ENCODE measurements around the gene PLA2G12A. TPM values are rescaled to one million over a fixed set of nuclear protein-coding genes. Genes with fewer than 3 reads are reported as not detected.

The PLA2G12A gene
- 37.5 TPM for polyA plus RNA-seq (2013, experiment 1 of 2)
- 33.4 TPM for polyA plus RNA-seq (2013, experiment 2 of 2)

GRCh38 chr4:109729718-109730618, at the start of gene PLA2G12A:
TSS of gene PLA2G12A (minus strand) at chr4:109730070. CDS start at chr4:109729809, 261 bp downstream.
- peak within 1 kb of the TSS; percentile 70 for H3K4me3 ChIP-seq (ENCODE audit: extremely low read depth, insufficient read depth, low read length, poor library complexity, severe bottlenecking)
- H3K36me3 ChIP-seq (ENCODE audit: control insufficient read depth, insufficient read depth, low read length), result no peaks in the 10 kb centered on the region
- H3K9me3 ChIP-seq (ENCODE audit: control insufficient read depth, low read length), result no peaks in the 10 kb centered on the region
- WGBS, 2 experiments (ENCODE audit: insufficient coverage in 2 of 2), result 1% methylated on average over 42 to 52 of the region's 83 CpGs
- H3K27ac ChIP-seq (ENCODE audit: low read depth, low read length, severe bottlenecking), result peak within 1 kb of the TSS; percentile 59
- H3K4me1 ChIP-seq (ENCODE audit: control insufficient read depth, insufficient read depth, low read length, poor library complexity, severe bottlenecking), result no peaks in the 10 kb centered on the region

DNA sequence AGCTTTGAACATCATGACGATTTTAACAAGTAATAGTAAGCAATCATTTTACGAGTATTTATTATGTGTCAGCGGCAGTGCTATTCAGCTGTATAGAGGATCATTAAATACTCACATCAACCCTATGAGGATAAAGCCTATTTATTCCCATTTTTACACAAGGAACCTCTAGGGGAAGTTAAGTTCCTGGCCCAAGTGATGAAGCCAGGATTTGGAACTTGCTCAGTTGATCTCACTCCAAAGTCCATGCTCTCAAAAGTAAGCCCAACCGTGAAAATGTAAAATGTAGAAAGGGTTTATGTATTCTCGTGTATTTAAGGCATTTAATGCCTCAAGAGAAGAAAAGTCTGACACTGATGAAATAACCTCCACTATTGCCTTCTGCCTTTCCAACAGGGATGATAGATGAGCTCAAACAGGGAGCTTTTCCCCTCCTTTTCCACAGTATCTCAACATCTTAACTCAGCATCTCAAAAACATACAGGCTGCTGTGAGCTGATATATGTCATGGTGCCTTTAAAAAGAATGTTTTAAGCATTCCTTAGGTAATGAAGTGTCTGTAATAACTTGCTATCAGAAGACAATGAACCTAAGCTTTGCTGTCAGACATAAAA, 35.0 kb upstream of the PLA2G12A start:
- 100% methylated on average over 1 of the region's 5 CpGs; no CpG with 5 or more reads in 1 of the 2 experiments for WGBS, 2 experiments (ENCODE audit: insufficient coverage in 2 of 2)

DNA sequence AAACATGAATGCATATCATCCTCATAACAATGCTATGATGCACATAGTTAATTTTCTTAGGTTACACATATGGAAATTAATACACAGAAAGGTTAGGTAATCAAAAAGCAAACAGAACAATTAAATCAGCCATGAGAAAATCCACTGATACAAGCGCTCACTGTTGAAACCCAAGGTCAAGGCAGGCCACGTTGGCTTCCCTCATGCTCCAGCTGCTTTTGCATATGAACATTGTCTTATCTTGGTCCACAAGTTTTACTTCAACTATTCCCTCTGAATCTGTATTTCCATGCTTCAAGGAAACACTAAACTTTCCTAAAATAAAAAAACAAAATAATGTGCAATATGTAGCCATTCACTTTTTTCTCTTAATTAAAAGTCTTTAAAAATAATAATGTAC, 34.5 kb upstream of the PLA2G12A start:
- Histone ChIP-seq H3K9me3 (ENCODE audit: control insufficient read depth, low read length) (no peaks in the 10 kb centered on the region), H3K4me3 (ENCODE audit: extremely low read depth, insufficient read depth, low read length, poor library complexity, severe bottlenecking) (no peak overlapping the region), H3K27ac (ENCODE audit: low read depth, low read length, severe bottlenecking) (no peak overlapping the region), H3K4me1 (ENCODE audit: control insufficient read depth, insufficient read depth, low read length, poor library complexity, severe bottlenecking) (no peaks in the 10 kb centered on the region), H3K36me3 (ENCODE audit: control insufficient read depth, insufficient read depth, low read length) (no peaks in the 10 kb centered on the region)
- WGBS, 2 experiments (ENCODE audit: insufficient coverage in 2 of 2), result 100% methylated on average over 2 of the region's 2 CpGs

More for the DNA sequence above, 35.0 kb upstream of the PLA2G12A start:
- H3K9me3 ChIP-seq (ENCODE audit: control insufficient read depth, low read length), result no peaks in the 10 kb centered on the region
- no peak overlapping the region for H3K4me3 ChIP-seq (ENCODE audit: extremely low read depth, insufficient read depth, low read length, poor library complexity, severe bottlenecking)
- H3K4me1 ChIP-seq (ENCODE audit: control insufficient read depth, insufficient read depth, low read length, poor library complexity, severe bottlenecking), result no peaks in the 10 kb centered on the region
- no peaks in the 10 kb centered on the region for H3K36me3 ChIP-seq (ENCODE audit: control insufficient read depth, insufficient read depth, low read length)
- H3K27ac ChIP-seq (ENCODE audit: low read depth, low read length, severe bottlenecking), result no peak overlapping the region

GRCh38 chr4:109760682-109761081, 30.8 kb upstream of the PLA2G12A start:
- H3K36me3 ChIP-seq (ENCODE audit: control insufficient read depth, insufficient read depth, low read length), result no peaks in the 10 kb centered on the region
- no peaks in the 10 kb centered on the region for H3K4me1 ChIP-seq (ENCODE audit: control insufficient read depth, insufficient read depth, low read length, poor library complexity, severe bottlenecking)
- no CpG with 5 or more reads among the region's 2 CpGs for WGBS, 2 experiments (ENCODE audit: insufficient coverage in 2 of 2)
- no peak overlapping the region for H3K4me3 ChIP-seq (ENCODE audit: extremely low read depth, insufficient read depth, low read length, poor library complexity, severe bottlenecking)
- H3K27ac ChIP-seq (ENCODE audit: low read depth, low read length, severe bottlenecking), result no peak overlapping the region
- no peaks in the 10 kb centered on the region for H3K9me3 ChIP-seq (ENCODE audit: control insufficient read depth, low read length)

- Histone ChIP-seq H3K4me3 (ENCODE audit: extremely low read depth, insufficient read depth, low read length, poor library complexity, severe bottlenecking) (no peak overlapping the region), H3K9me3 (ENCODE audit: control insufficient read depth, low read length) (no peaks in the 10 kb centered on the region), H3K36me3 (ENCODE audit: control insufficient read depth, insufficient read depth, low read length) (no peaks in the 10 kb centered on the region), H3K27ac (ENCODE audit: low read depth, low read length, severe bottlenecking) (no peak overlapping the region), H3K4me1 (ENCODE audit: control insufficient read depth, insufficient read depth, low read length, poor library complexity, severe bottlenecking) (no peaks in the 10 kb centered on the region)
- no CpG with 5 or more reads among the region's 3 CpGs for WGBS, 2 experiments (ENCODE audit: insufficient coverage in 2 of 2)
These were observed 25.8 kb upstream of the PLA2G12A start for GRCh38 chr4:109755656-109756055.

GRCh38 chr4:109754093-109754857, 24.4 kb upstream of the PLA2G12A start:
- Histone ChIP-seq H3K9me3 (ENCODE audit: control insufficient read depth, low read length) (no peaks in the 10 kb centered on the region), H3K4me3 (ENCODE audit: extremely low read depth, insufficient read depth, low read length, poor library complexity, severe bottlenecking) (no peak overlapping the region), H3K36me3 (ENCODE audit: control insufficient read depth, insufficient read depth, low read length) (no peaks in the 10 kb centered on the region), H3K4me1 (ENCODE audit: control insufficient read depth, insufficient read depth, low read length, poor library complexity, severe bottlenecking) (no peaks in the 10 kb centered on the region), H3K27ac (ENCODE audit: low read depth, low read length, severe bottlenecking) (no peak overlapping the region)
- 87 to 88% methylated on average over 3 of the region's 7 CpGs for WGBS, 2 experiments (ENCODE audit: insufficient coverage in 2 of 2)

GRCh38 chr4:109752525-109752924, 22.7 kb upstream of the PLA2G12A start:
- H3K9me3 ChIP-seq (ENCODE audit: control insufficient read depth, low read length), result no peaks in the 10 kb centered on the region
- H3K36me3 ChIP-seq (ENCODE audit: control insufficient read depth, insufficient read depth, low read length), result no peaks in the 10 kb centered on the region
- H3K27ac ChIP-seq (ENCODE audit: low read depth, low read length, severe bottlenecking), result no peak overlapping the region
- no CpG with 5 or more reads among the region's 1 CpG for WGBS, 2 experiments (ENCODE audit: insufficient coverage in 2 of 2)
- H3K4me1 ChIP-seq (ENCODE audit: control insufficient read depth, insufficient read depth, low read length, poor library complexity, severe bottlenecking), result no peaks in the 10 kb centered on the region
- H3K4me3 ChIP-seq (ENCODE audit: extremely low read depth, insufficient read depth, low read length, poor library complexity, severe bottlenecking), result no peak overlapping the region

GRCh38 chr4:109751852-109752251, 22.0 kb upstream of the PLA2G12A start:
- H3K9me3 ChIP-seq (ENCODE audit: control insufficient read depth, low read length), result no peaks in the 10 kb centered on the region
- H3K4me3 ChIP-seq (ENCODE audit: extremely low read depth, insufficient read depth, low read length, poor library complexity, severe bottlenecking), result no peak overlapping the region
- H3K27ac ChIP-seq (ENCODE audit: low read depth, low read length, severe bottlenecking), result no peak overlapping the region
- WGBS, 2 experiments (ENCODE audit: insufficient coverage in 2 of 2), result no CpG with 5 or more reads among the region's 4 CpGs
- H3K36me3 ChIP-seq (ENCODE audit: control insufficient read depth, insufficient read depth, low read length), result no peaks in the 10 kb centered on the region
- H3K4me1 ChIP-seq (ENCODE audit: control insufficient read depth, insufficient read depth, low read length, poor library complexity, severe bottlenecking), result no peaks in the 10 kb centered on the region

DNA sequence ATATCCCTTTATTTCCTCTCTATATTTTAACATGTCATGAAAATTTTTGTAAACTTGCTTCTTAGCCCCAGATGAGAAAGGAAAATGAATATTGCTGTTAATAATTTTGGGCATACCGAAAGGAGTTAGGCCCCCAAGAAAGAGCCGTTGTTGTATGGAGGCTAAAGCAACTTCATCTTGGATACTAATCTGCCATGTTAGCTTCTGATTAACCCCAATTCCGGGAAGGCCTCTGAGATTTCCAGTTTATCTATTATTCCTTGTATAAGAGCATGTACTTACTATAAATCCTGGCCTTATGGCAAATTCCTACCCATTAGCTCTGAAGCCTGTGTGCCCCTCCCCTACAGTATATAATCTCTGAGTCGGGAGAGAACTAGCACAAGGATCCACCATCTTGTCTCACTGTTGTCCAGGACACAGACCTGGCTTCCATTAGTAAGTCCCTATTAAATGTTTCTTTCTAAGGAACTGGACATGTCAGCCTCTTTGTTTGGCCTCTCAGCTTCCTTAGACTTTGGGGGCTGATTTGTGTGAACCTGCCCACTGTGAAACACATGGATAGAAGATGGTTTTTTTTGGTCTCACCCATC, 20.9 kb upstream of the PLA2G12A start:
- no peak overlapping the region for H3K4me3 ChIP-seq (ENCODE audit: extremely low read depth, insufficient read depth, low read length, poor library complexity, severe bottlenecking)
- H3K4me1 ChIP-seq (ENCODE audit: control insufficient read depth, insufficient read depth, low read length, poor library complexity, severe bottlenecking), result no peaks in the 10 kb centered on the region
- WGBS, 2 experiments (ENCODE audit: insufficient coverage in 2 of 2), result 90 to 100% methylated on average over 3 of the region's 4 CpGs
- H3K36me3 ChIP-seq (ENCODE audit: control insufficient read depth, insufficient read depth, low read length), result no peaks in the 10 kb centered on the region
- H3K27ac ChIP-seq (ENCODE audit: low read depth, low read length, severe bottlenecking), result no peak overlapping the region
- no peaks in the 10 kb centered on the region for H3K9me3 ChIP-seq (ENCODE audit: control insufficient read depth, low read length)

- Histone ChIP-seq H3K27ac (ENCODE audit: low read depth, low read length, severe bottlenecking) (no peak overlapping the region), H3K4me1 (ENCODE audit: control insufficient read depth, insufficient read depth, low read length, poor library complexity, severe bottlenecking) (no peaks in the 10 kb centered on the region)
- WGBS, 2 experiments (ENCODE audit: insufficient coverage in 2 of 2), result 90 to 100% methylated on average over 1 to 2 of the region's 7 CpGs
These were observed 19.7 kb upstream of the PLA2G12A start for GRCh38 chr4:109749388-109750082.

More at GRCh38 chr4:109749388-109750082, 19.7 kb upstream of the PLA2G12A start:
- no peak overlapping the region for H3K4me3 ChIP-seq (ENCODE audit: extremely low read depth, insufficient read depth, low read length, poor library complexity, severe bottlenecking)
- H3K36me3 ChIP-seq (ENCODE audit: control insufficient read depth, insufficient read depth, low read length), result no peaks in the 10 kb centered on the region
- H3K9me3 ChIP-seq (ENCODE audit: control insufficient read depth, low read length), result no peaks in the 10 kb centered on the region

Measured in mesodermal cell (in vitro differentiated cells).